Activated T-helper 17 cell treated with anti-CD3 and anti-CD28 coated beads, Interleukin-2, amount 50 U/mL, for 72 hours (primary cell): ENCODE data around the gene KLK5. TPM values are rescaled to one million over a fixed set of nuclear protein-coding genes. Genes with fewer than 3 reads are reported as not detected.

ENCODE experiments used
- ATAC-seq: fragments of 150-1000 bp; cut with Tn5 transposase; replicated peaks from 2 replicates; pipeline ENCODE4 v1.10.0; 2021; ENCODE audit warnings: mild to moderate bottlenecking, moderate library complexity
- H3K27ac Mint-ChIP-seq: one replicate; pipeline ENCODE4 v1.8.0; 2022; ENCODE audit warnings: mixed read lengths
- H3K27me3 Mint-ChIP-seq: one replicate; pipeline ENCODE4 v1.8.0; 2022; ENCODE audit warnings: mixed read lengths
- H3K36me3 Mint-ChIP-seq: one replicate; pipeline ENCODE4 v1.8.0; 2022; ENCODE audit warnings: low read depth, mild to moderate bottlenecking, mixed read lengths
- H3K4me1 Mint-ChIP-seq: one replicate; pipeline ENCODE4 v1.8.0; 2022; ENCODE audit warnings: mixed read lengths
- H3K4me3 Mint-ChIP-seq: one replicate; pipeline ENCODE4 v1.8.0; 2022; ENCODE audit warnings: mild to moderate bottlenecking, mixed read lengths
- H3K9me3 Mint-ChIP-seq: one replicate; pipeline ENCODE4 v1.8.0; 2022; ENCODE audit warnings: mixed read lengths
- total RNA-seq, 2 donors: library from RNA; stranded (reverse); gene quantifications; one replicate each; pipeline ENCODE4 v1.2.3, GENCODE V29; 2022

KLK5 gene
- total RNA-seq, 2 donors from 2014 or later: not detected

- Mint-ChIP-seq H3K9me3 (peaks cover 12% of the 10 kb centered on the region), H3K27ac (no peak overlapping the region), H3K4me3 (no peak overlapping the region), H3K4me1 (peaks cover 6% of the 10 kb centered on the region), H3K27me3 (peaks cover 37% of the 10 kb centered on the region), H3K36me3 (no peaks in the 10 kb centered on the region)
- no peak for ATAC-seq
These were observed 4.7 kb upstream of the KLK5 start for GRCh38 chr19:50957587-50957986.

GRCh38 chr19:50949861-50950260 lies 3.0 kb downstream of the KLK5 start:
- H3K9me3 Mint-ChIP-seq: no peaks in the 10 kb centered on the region
- no peak for ATAC-seq
- H3K4me3 Mint-ChIP-seq: no peak overlapping the region
- H3K27ac Mint-ChIP-seq: no peak overlapping the region
- H3K4me1 Mint-ChIP-seq: no peaks in the 10 kb centered on the region
- H3K36me3 Mint-ChIP-seq: no peaks in the 10 kb centered on the region
- H3K27me3 Mint-ChIP-seq: peaks cover 31% of the 10 kb centered on the region

- H3K27ac Mint-ChIP-seq: no peak overlapping the region
- no peaks in the 10 kb centered on the region for H3K4me1 Mint-ChIP-seq
These were observed 5.7 kb downstream of the KLK5 start for GRCh38 chr19:50947123-50947522.

GRCh38 chr19:50944795-50945194 lies 8.0 kb downstream of the KLK5 start:
- no peaks in the 10 kb centered on the region for H3K36me3 Mint-ChIP-seq
- H3K4me1 Mint-ChIP-seq: no peaks in the 10 kb centered on the region
- no peak for ATAC-seq
- no peak overlapping the region for H3K27ac Mint-ChIP-seq
- H3K27me3 Mint-ChIP-seq: peaks cover 26% of the 10 kb centered on the region
- H3K4me3 Mint-ChIP-seq: no peak overlapping the region
- H3K9me3 Mint-ChIP-seq: no peaks in the 10 kb centered on the region

More at GRCh38 chr19:50947123-50947522, 5.7 kb downstream of the KLK5 start:
- no peaks in the 10 kb centered on the region for H3K9me3 Mint-ChIP-seq
- ATAC-seq: no peak
- H3K27me3 Mint-ChIP-seq: peaks cover 29% of the 10 kb centered on the region
- H3K4me3 Mint-ChIP-seq: no peak overlapping the region
- H3K36me3 Mint-ChIP-seq: no peaks in the 10 kb centered on the region

- Mint-ChIP-seq H3K27me3 (peaks cover 22% of the 10 kb centered on the region), H3K4me1 (no peaks in the 10 kb centered on the region)
These were observed 9.6 kb downstream of the KLK5 start for GRCh38 chr19:50943074-50943828.

GRCh38 chr19:50939596-50939995 lies 13.2 kb downstream of the KLK5 start:
- Mint-ChIP-seq H3K27ac (no peak overlapping the region), H3K4me3 (no peak overlapping the region), H3K27me3 (peaks cover 21% of the 10 kb centered on the region), H3K4me1 (no peaks in the 10 kb centered on the region), H3K36me3 (no peaks in the 10 kb centered on the region), H3K9me3 (peaks cover 3% of the 10 kb centered on the region)
- ATAC-seq: no peak

More at GRCh38 chr19:50943074-50943828, 9.6 kb downstream of the KLK5 start:
- Mint-ChIP-seq H3K9me3 (peaks cover 3% of the 10 kb centered on the region), H3K27ac (no peak overlapping the region), H3K36me3 (no peaks in the 10 kb centered on the region), H3K4me3 (no peak overlapping the region)
- no peak for ATAC-seq

GRCh38 chr19:50933640-50934039 lies 19.2 kb downstream of the KLK5 start:
- Mint-ChIP-seq H3K27ac (no peak overlapping the region), H3K4me1 (no peaks in the 10 kb centered on the region), H3K36me3 (no peaks in the 10 kb centered on the region), H3K9me3 (no peaks in the 10 kb centered on the region), H3K4me3 (no peak overlapping the region), H3K27me3 (peaks cover 25% of the 10 kb centered on the region)
- ATAC-seq: no peak

- no peaks in the 10 kb centered on the region for H3K9me3 Mint-ChIP-seq
- H3K4me1 Mint-ChIP-seq: no peaks in the 10 kb centered on the region
- ATAC-seq: no peak
- H3K4me3 Mint-ChIP-seq: no peak overlapping the region
- H3K36me3 Mint-ChIP-seq: no peaks in the 10 kb centered on the region
- H3K27ac Mint-ChIP-seq: no peak overlapping the region
- H3K27me3 Mint-ChIP-seq: peaks cover 29% of the 10 kb centered on the region
These were observed 20.2 kb downstream of the KLK5 start for GRCh38 chr19:50932690-50933083.

GRCh38 chr19:50932018-50932689 lies 20.7 kb downstream of the KLK5 start:
- peaks cover 32% of the 10 kb centered on the region for H3K27me3 Mint-ChIP-seq
- no peak for ATAC-seq
- no peaks in the 10 kb centered on the region for H3K36me3 Mint-ChIP-seq
- H3K4me3 Mint-ChIP-seq: no peak overlapping the region
- no peaks in the 10 kb centered on the region for H3K9me3 Mint-ChIP-seq
- H3K27ac Mint-ChIP-seq: no peak overlapping the region
- no peaks in the 10 kb centered on the region for H3K4me1 Mint-ChIP-seq

- no peak for ATAC-seq
- no peaks in the 10 kb centered on the region for H3K9me3 Mint-ChIP-seq
- peaks cover 32% of the 10 kb centered on the region for H3K27me3 Mint-ChIP-seq
- H3K4me1 Mint-ChIP-seq: no peaks in the 10 kb centered on the region
- H3K36me3 Mint-ChIP-seq: no peaks in the 10 kb centered on the region
- H3K4me3 Mint-ChIP-seq: no peak overlapping the region
- no peak overlapping the region for H3K27ac Mint-ChIP-seq
These were observed 21.8 kb downstream of the KLK5 start for GRCh38 chr19:50931023-50931422.

GRCh38 chr19:50928831-50929230 lies 24.0 kb downstream of the KLK5 start:
- no peaks in the 10 kb centered on the region for H3K4me1 Mint-ChIP-seq
- peaks cover 31% of the 10 kb centered on the region for H3K27me3 Mint-ChIP-seq
- no peak overlapping the region for H3K27ac Mint-ChIP-seq
- no peak for ATAC-seq
- H3K4me3 Mint-ChIP-seq: no peak overlapping the region
- no peaks in the 10 kb centered on the region for H3K36me3 Mint-ChIP-seq
- no peaks in the 10 kb centered on the region for H3K9me3 Mint-ChIP-seq

GRCh38 chr19:50926144-50926543 lies 26.7 kb downstream of the KLK5 start:
- H3K4me3 Mint-ChIP-seq: no peak overlapping the region
- no peaks in the 10 kb centered on the region for H3K9me3 Mint-ChIP-seq
- H3K36me3 Mint-ChIP-seq: no peaks in the 10 kb centered on the region
- no peak overlapping the region for H3K27ac Mint-ChIP-seq
- peaks cover 32% of the 10 kb centered on the region for H3K27me3 Mint-ChIP-seq
- H3K4me1 Mint-ChIP-seq: peaks cover 7% of the 10 kb centered on the region
- no peak for ATAC-seq

GRCh38 chr19:50925734-50926133 lies 27.1 kb downstream of the KLK5 start:
- ATAC-seq: no peak
- H3K36me3 Mint-ChIP-seq: no peaks in the 10 kb centered on the region
- no peak overlapping the region for H3K27ac Mint-ChIP-seq
- peaks cover 29% of the 10 kb centered on the region for H3K27me3 Mint-ChIP-seq
- peaks cover 7% of the 10 kb centered on the region for H3K4me1 Mint-ChIP-seq
- no peak overlapping the region for H3K4me3 Mint-ChIP-seq
- no peaks in the 10 kb centered on the region for H3K9me3 Mint-ChIP-seq

- no peaks in the 10 kb centered on the region for H3K36me3 Mint-ChIP-seq
- ATAC-seq: no peak
- no peak overlapping the region for H3K27ac Mint-ChIP-seq
- H3K9me3 Mint-ChIP-seq: no peaks in the 10 kb centered on the region
- H3K4me3 Mint-ChIP-seq: no peak overlapping the region
- peaks cover 7% of the 10 kb centered on the region for H3K4me1 Mint-ChIP-seq
- H3K27me3 Mint-ChIP-seq: peaks cover 29% of the 10 kb centered on the region
These were observed 28.3 kb downstream of the KLK5 start for GRCh38 chr19:50924586-50924985.

- no peaks in the 10 kb centered on the region for H3K36me3 Mint-ChIP-seq
- H3K4me1 Mint-ChIP-seq: peaks cover 7% of the 10 kb centered on the region
- no peak overlapping the region for H3K4me3 Mint-ChIP-seq
- no peak overlapping the region for H3K27ac Mint-ChIP-seq
- peak; percentile 99 for ATAC-seq
- no peaks in the 10 kb centered on the region for H3K9me3 Mint-ChIP-seq
- peaks cover 34% of the 10 kb centered on the region for H3K27me3 Mint-ChIP-seq
These were observed 30.5 kb downstream of the KLK5 start for GRCh38 chr19:50922317-50922853.
